Kidney epithelial cell (primary cell): ENCODE data around the gene NUDT17. TPM values are rescaled to one million over a fixed set of nuclear protein-coding genes. Genes with fewer than 3 reads are reported as not detected.

Experiments used
- DNase-seq: peaks from one replicate; pipeline ENCODE4 v3.0.0-alpha.2; 2010; ENCODE audit warnings: low read depth
- H3K27me3 ChIP-seq: 2 replicates; pipeline ENCODE4 v1.6.0; 2011; ENCODE audit warnings: low read length; ENCODE audit not compliant: control insufficient read depth, insufficient read depth
- H3K36me3 ChIP-seq: 2 replicates; pipeline ENCODE4 v1.5.1; 2011; ENCODE audit warnings: low read length; ENCODE audit not compliant: control insufficient read depth, insufficient read depth
- H3K4me3 ChIP-seq: 2 replicates; pipeline ENCODE4 v1.5.1; 2011; ENCODE audit warnings: low read depth, mild to moderate bottlenecking, control low read depth, low read length
- total RNA-seq: library from RNA; depleted of rRNA; stranded (reverse); fragments of >200 nt; gene quantifications from 2 replicates; pipeline ENCODE4 v1.2.3, GENCODE V29; 2015
- TF ChIP-seq, protein P1 (sequence below): IDR thresholded peaks from 2 replicates; pipeline ENCODE4 v1.5.1; 2011; ENCODE audit warnings: mild to moderate bottlenecking, moderate library complexity, low read length, control low read depth, inconsistent platforms; ENCODE audit not compliant: insufficient read depth, poor library complexity, severe bottlenecking

Gene NUDT17
- total RNA-seq, 1 donor from 2014 or later = 2.5 TPM

DNA sequence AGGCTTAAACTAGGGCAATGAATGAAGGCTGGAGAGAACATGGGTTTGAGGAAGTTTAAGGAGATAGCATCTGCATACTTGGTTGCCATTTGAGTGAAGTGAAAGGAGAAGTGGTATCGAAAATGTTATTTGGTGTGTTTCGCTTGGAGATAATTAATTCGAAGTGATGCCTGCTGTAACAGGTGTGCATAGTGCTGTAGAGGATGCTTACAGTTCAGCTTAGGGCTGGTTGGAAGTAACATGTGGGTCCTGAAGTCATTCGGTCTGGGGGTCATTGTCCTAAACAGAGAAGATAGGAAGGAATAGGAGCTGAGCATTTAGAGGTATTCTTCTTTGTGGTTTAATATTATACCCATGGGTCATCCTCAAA lies 301 bp upstream of the NUDT17 start:
- DNase-seq = no peak

GRCh38 chr1:145846201-145846612 lies 777 bp downstream of the NUDT17 start:
- Histone ChIP-seq H3K36me3 (peaks cover 4% of the 10 kb centered on the region), H3K27me3 (no peaks in the 10 kb centered on the region), H3K4me3 (peak overlapping the region; percentile 55)
- TF ChIP-seq, protein P1, sequence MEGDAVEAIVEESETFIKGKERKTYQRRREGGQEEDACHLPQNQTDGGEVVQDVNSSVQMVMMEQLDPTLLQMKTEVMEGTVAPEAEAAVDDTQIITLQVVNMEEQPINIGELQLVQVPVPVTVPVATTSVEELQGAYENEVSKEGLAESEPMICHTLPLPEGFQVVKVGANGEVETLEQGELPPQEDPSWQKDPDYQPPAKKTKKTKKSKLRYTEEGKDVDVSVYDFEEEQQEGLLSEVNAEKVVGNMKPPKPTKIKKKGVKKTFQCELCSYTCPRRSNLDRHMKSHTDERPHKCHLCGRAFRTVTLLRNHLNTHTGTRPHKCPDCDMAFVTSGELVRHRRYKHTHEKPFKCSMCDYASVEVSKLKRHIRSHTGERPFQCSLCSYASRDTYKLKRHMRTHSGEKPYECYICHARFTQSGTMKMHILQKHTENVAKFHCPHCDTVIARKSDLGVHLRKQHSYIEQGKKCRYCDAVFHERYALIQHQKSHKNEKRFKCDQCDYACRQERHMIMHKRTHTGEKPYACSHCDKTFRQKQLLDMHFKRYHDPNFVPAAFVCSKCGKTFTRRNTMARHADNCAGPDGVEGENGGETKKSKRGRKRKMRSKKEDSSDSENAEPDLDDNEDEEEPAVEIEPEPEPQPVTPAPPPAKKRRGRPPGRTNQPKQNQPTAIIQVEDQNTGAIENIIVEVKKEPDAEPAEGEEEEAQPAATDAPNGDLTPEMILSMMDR = peak; percentile 62
- no peak for DNase-seq

More for the DNA sequence above, 301 bp upstream of the NUDT17 start:
- peaks cover 3% of the 10 kb centered on the region for H3K36me3 ChIP-seq
- H3K27me3 ChIP-seq = no peaks in the 10 kb centered on the region
- peak overlapping the region; percentile 55 for H3K4me3 ChIP-seq
- TF ChIP-seq, protein P1 = no peak

DNA sequence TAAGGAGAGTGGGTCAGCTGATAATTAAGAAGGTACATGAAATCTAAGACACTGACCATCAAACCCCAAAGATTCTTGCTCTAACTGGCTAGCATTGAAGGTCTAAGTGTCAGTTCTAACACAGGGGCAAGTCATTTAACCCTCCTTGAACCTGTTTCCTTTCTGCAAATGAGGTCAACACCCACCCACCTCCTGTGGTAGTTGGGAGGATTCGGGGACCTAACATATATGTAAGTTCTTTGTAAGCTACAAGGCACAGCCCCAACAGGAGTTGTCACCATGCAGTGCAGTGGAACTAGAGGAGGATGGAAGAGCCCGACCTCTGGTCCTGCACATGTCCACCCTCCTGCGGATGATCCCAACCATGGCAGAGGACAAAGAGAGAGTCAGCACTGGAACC lies 2.4 kb downstream of the NUDT17 start:
- Histone ChIP-seq H3K4me3 (no peak overlapping the region), H3K27me3 (no peaks in the 10 kb centered on the region), H3K36me3 (peaks cover 4% of the 10 kb centered on the region)
- DNase-seq = no peak
- TF ChIP-seq, protein P1 = no peak

DNA sequence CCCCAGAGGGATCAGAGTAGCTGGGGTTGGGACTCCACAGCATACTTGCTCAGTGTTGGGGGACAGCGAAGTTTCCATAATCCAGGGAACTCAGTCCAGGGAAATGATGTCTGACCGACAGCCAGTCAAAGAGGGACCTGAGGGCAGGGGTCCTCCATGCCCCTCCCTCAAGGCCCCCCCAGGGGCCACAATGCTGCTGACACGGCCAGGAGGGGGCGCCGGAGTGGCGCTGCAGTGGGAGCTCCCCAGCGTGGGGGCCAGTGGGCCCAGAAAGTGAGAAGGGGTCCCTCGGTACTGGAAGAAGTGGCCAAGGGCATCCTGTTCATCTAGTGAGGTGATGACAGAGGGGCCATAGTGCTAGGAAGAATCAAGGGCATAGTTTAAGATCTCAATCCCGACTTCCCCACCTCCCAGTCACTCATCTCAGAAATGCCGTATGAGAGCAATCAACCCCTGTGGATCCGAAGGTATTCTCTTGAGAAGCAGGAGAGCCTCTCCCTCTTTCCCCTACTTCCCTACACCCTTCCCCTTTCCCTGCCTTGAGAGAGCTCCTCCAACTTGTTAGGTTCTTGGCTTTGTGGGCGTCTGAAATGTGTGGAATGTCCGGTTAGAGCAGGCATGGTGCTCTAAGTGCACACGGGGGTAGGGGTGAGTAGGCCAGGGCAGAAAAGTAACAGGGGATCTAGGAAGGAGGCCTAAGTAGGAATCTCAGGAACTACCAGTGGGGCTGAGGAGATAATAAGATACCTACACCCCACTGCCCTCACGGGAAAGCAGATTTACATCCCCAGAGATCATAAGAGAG lies 4.1 kb downstream of the NUDT17 start:
- TF ChIP-seq, protein P1 = peak; percentile 29
- no peaks in the 10 kb centered on the region for H3K27me3 ChIP-seq
- no peak overlapping the region for H3K4me3 ChIP-seq
- peak; percentile 29 for DNase-seq
- H3K36me3 ChIP-seq = peaks cover 4% of the 10 kb centered on the region

DNA sequence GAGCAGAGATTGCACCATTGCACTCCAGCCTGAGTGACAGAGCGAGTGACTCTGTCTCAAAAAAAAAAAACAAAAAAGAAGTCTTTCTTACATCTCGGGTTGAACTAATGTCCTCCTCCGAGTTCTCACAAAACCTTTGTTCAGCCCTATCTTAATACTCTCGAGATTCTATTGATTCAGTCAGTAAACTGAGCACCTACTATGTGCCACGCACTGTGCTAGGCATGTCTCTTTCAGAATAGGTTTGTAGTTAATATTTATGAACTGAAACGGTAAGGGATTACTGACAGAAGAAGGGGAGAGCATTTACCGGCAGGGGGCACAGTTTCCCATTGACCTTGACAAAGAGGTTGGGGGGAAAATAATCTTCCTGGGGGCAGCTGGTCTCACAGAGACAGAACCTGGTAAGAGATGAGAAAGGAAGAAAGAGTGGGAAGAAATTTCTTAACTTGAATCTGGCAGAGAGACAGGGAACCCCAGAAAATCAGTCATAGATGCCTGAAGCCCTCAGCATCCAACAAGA lies 10.1 kb downstream of the NUDT17 start:
- H3K36me3 ChIP-seq = peaks cover 5% of the 10 kb centered on the region
- TF ChIP-seq, protein P1 = no peak

More for the DNA sequence above, 10.1 kb downstream of the NUDT17 start:
- no peak overlapping the region for H3K4me3 ChIP-seq
- H3K27me3 ChIP-seq = no peaks in the 10 kb centered on the region
- DNase-seq = no peak
